H1 (cell line): ENCODE measurements around the gene ADRA2C. TPM values are rescaled to one million over a fixed set of nuclear protein-coding genes. Genes with fewer than 3 reads are reported as not detected.

ENCODE experiments used
- CTCF ChIA-PET: fragments of 300-600 bp; sonication (Branson Sonifier 250); formaldehyde crosslinking; loops from one replicate; lab custom pipeline; 2021; ENCODE audit not compliant: partially characterized antibody; lab: Charles Lee
- POLR2A ChIA-PET: fragments of 300-600 bp; sonication (Branson Sonifier 250); formaldehyde crosslinking; loops from one replicate; lab custom pipeline; 2021; ENCODE audit warnings: inconsistent platforms; ENCODE audit not compliant: partially characterized antibody; lab: Charles Lee
- DNase-seq, 2 experiments: peaks; one replicate each; pipeline versions ENCODE4 v3.0.0 to v3.0.0-alpha.2; 2010 to 2022; ENCODE audit warnings: low spot score in 2 of 2, low read depth in 1 of 2, mixed read lengths in 1 of 2
- FAIRE-seq: peaks from 2 replicates; lab custom pipeline; 2011; peaks lifted over from hg19 to GRCh38; lab: Jason Lieb, UNC
- H2AFZ ChIP-seq: 2 replicates; pipeline ENCODE4 v1.8.1; 2012; ENCODE audit warnings: low read length, inconsistent platforms
- H2AK5ac ChIP-seq: 2 replicates; pipeline ENCODE4 v1.6.1; 2013; ENCODE audit warnings: low read depth, low read length
- H2BK120ac ChIP-seq: replicated peaks from 2 replicates; pipeline ENCODE3; 2013; ENCODE audit warnings: low read depth, low read length, inconsistent platforms
- H2BK12ac ChIP-seq: 2 replicates; pipeline ENCODE4 v1.6.1; 2013; ENCODE audit warnings: low read depth, low read length
- H2BK15ac ChIP-seq: 2 replicates; pipeline ENCODE4 v1.6.1; 2013; ENCODE audit warnings: low read length
- H2BK20ac ChIP-seq: 2 replicates; pipeline ENCODE4 v1.6.1; 2013; ENCODE audit warnings: low read length
- H2BK5ac ChIP-seq: 2 replicates; pipeline ENCODE4 v1.6.1; 2013; ENCODE audit warnings: low read depth, low read length
- H3K14ac ChIP-seq: 2 replicates; pipeline ENCODE4 v1.6.1; 2013; ENCODE audit warnings: inconsistent platforms; ENCODE audit not compliant: insufficient read length
- H3K18ac ChIP-seq: 2 replicates; pipeline ENCODE4 v1.6.1; 2013; ENCODE audit warnings: low read length; ENCODE audit errors: extremely low read depth
- H3K23ac ChIP-seq: 2 replicates; pipeline ENCODE4 v1.6.1; 2013; ENCODE audit warnings: inconsistent platforms; ENCODE audit not compliant: insufficient read length
- H3K23me2 ChIP-seq: 2 replicates; pipeline ENCODE4 v1.6.1; 2013; ENCODE audit warnings: low read depth, low read length
- H3K27ac ChIP-seq: 2 replicates; pipeline ENCODE4 v1.6.1; 2011; ENCODE audit warnings: low read depth, low read length, inconsistent platforms
- H3K27me3 ChIP-seq, 4 experiments: replicated peaks in 1 of 4; 1 replicate in 1 of 4; 2 replicates in 3 of 4; pipeline versions ENCODE4 v1.6.1 to v1.8.1; 2011 to 2013; ENCODE audit warnings: low read length in 3 of 4, mild to moderate bottlenecking in 3 of 4, inconsistent platforms in 2 of 4, mixed read lengths in 2 of 4, moderate library complexity in 1 of 4; ENCODE audit not compliant: control insufficient read depth in 3 of 4, insufficient read depth in 3 of 4; ENCODE audit errors: extremely low read depth in 1 of 4
- H3K36me3 ChIP-seq, 4 experiments: 2 replicates each; pipeline versions ENCODE4 v1.6.1 to v1.8.1; 2011 to 2013; ENCODE audit warnings: mild to moderate bottlenecking in 4 of 4, low read length in 3 of 4, moderate library complexity in 2 of 4, control low read depth in 1 of 4, inconsistent platforms in 1 of 4; ENCODE audit not compliant: insufficient read depth in 4 of 4, control insufficient read depth in 2 of 4
- H3K4ac ChIP-seq: replicated peaks from 2 replicates; pipeline ENCODE3; 2013; ENCODE audit warnings: low read length, low read depth, mixed read lengths, inconsistent platforms; ENCODE audit not compliant: insufficient read length
- H3K4me1 ChIP-seq, 4 experiments: replicated peaks in 1 of 4; 1 replicate in 1 of 4; 2 replicates in 3 of 4; pipeline versions ENCODE4 v1.6.1 to v1.8.1; 2011 to 2013; ENCODE audit warnings: low read length in 3 of 4, inconsistent platforms in 2 of 4, mixed read lengths in 1 of 4; ENCODE audit not compliant: insufficient read depth in 4 of 4, control insufficient read depth in 3 of 4
- H3K4me2 ChIP-seq, 2 experiments: 2 replicates each; pipeline versions ENCODE4 v1.6.1 to v1.8.1; 2011 to 2013; ENCODE audit warnings: low read depth in 2 of 2, low read length in 2 of 2, control low read depth in 1 of 2, inconsistent platforms in 1 of 2, mild to moderate bottlenecking in 1 of 2; ENCODE audit not compliant: insufficient read depth in 1 of 2
- H3K4me3 ChIP-seq, 4 experiments: fragments of 200-600, 300-600 bp in 1 of 4; sonication (generic), shearing (Covaris generic), sonication (Bioruptor Twin) in 1 of 4; 2 replicates each; pipeline versions ENCODE4 v1.5.1 to v1.8.1; 2011 to 2016; ENCODE audit warnings: low read length in 4 of 4, low read depth in 3 of 4, control low read depth in 2 of 4, inconsistent platforms in 2 of 4, mild to moderate bottlenecking in 2 of 4, mixed read lengths in 1 of 4, moderate library complexity in 1 of 4; ENCODE audit not compliant: insufficient read depth in 2 of 4; ENCODE audit errors: extremely low read depth in 1 of 4
- H3K56ac ChIP-seq: replicated peaks from 2 replicates; pipeline ENCODE3; 2013; ENCODE audit warnings: low read depth, mild to moderate bottlenecking, mixed read lengths, low read length, inconsistent platforms; ENCODE audit not compliant: insufficient read length
- H3K79me1 ChIP-seq: 2 replicates; pipeline ENCODE4 v1.6.1; 2013; ENCODE audit warnings: low read depth, low read length, control low read depth
- H3K79me2 ChIP-seq, 2 experiments: 2 replicates each; pipeline versions ENCODE4 v1.6.1 to v1.8.1; 2012 to 2013; ENCODE audit warnings: low read length in 2 of 2, mild to moderate bottlenecking in 2 of 2, inconsistent platforms in 1 of 2; ENCODE audit not compliant: insufficient read depth in 2 of 2, control insufficient read depth in 1 of 2
- H3K9ac ChIP-seq, 4 experiments: replicated peaks in 1 of 4; 1 replicate in 1 of 4; 2 replicates in 3 of 4; pipeline versions ENCODE4 v1.6.1 to v1.8.1; 2011 to 2013; ENCODE audit warnings: low read depth in 3 of 4, low read length in 3 of 4, control low read depth in 2 of 4, mild to moderate bottlenecking in 2 of 4, moderate library complexity in 2 of 4, inconsistent platforms in 1 of 4; ENCODE audit errors: extremely low read depth in 1 of 4
- H3K9me3 ChIP-seq, 2 experiments: 2 replicates each; pipeline versions ENCODE4 v1.6.1 to v1.8.1; 2012 to 2013; ENCODE audit warnings: mild to moderate bottlenecking in 2 of 2, moderate library complexity in 2 of 2, control low read depth in 1 of 2, inconsistent platforms in 1 of 2, low read depth in 1 of 2, low read length in 1 of 2, mixed read lengths in 1 of 2; ENCODE audit not compliant: insufficient read depth in 2 of 2
- H4K20me1 ChIP-seq, 2 experiments: replicated peaks in 1 of 2; 2 replicates each; pipeline versions ENCODE3 to v1.8.1; 2011 to 2013; ENCODE audit warnings: inconsistent platforms in 2 of 2, low read length in 2 of 2, mild to moderate bottlenecking in 1 of 2; ENCODE audit not compliant: insufficient read depth in 2 of 2, control insufficient read depth in 1 of 2
- H4K5ac ChIP-seq: 2 replicates; pipeline ENCODE4 v1.6.1; 2013; ENCODE audit warnings: low read length, low read depth, mixed read lengths, inconsistent platforms; ENCODE audit not compliant: insufficient read length
- H4K8ac ChIP-seq: 2 replicates; pipeline ENCODE4 v1.8.0; 2013; ENCODE audit warnings: mild to moderate bottlenecking, moderate library complexity, low read length, inconsistent platforms; ENCODE audit not compliant: insufficient read depth; ENCODE audit errors: extremely low read depth
- H4K91ac ChIP-seq: replicated peaks from 2 replicates; pipeline ENCODE3; 2013; ENCODE audit warnings: low read length, mixed read lengths, inconsistent platforms; ENCODE audit not compliant: insufficient read length
- GABPA ChIP-seq: IDR thresholded peaks from 2 replicates; pipeline ENCODE4 v1.6.1; 2011; ENCODE audit warnings: mild to moderate bottlenecking, low read length, moderate library complexity, borderline replicate concordance; ENCODE audit not compliant: insufficient read depth
- JUN ChIP-seq: IDR thresholded peaks from 2 replicates; pipeline ENCODE4 v1.6.1; 2011; ENCODE audit warnings: low read depth, mild to moderate bottlenecking, improper control_type of control experiment, low read length
- RBBP5 ChIP-seq: IDR thresholded peaks from 2 replicates; pipeline ENCODE4 v1.7.1; 2012; ENCODE audit warnings: low read depth, mild to moderate bottlenecking, inconsistent platforms, low read length, moderate library complexity, borderline replicate concordance
- RXRA ChIP-seq: IDR thresholded peaks from 2 replicates; pipeline ENCODE4 v1.6.1; 2011; ENCODE audit warnings: low read depth, mild to moderate bottlenecking, low read length, moderate library complexity; ENCODE audit not compliant: insufficient read depth
- SIRT6 ChIP-seq: IDR thresholded peaks from one replicate; pipeline ENCODE4 v1.7.1; 2012; ENCODE audit warnings: low read length, inconsistent platforms
- SIX5 ChIP-seq: IDR thresholded peaks from 2 replicates; pipeline ENCODE4 v1.6.1; 2011; ENCODE audit warnings: mild to moderate bottlenecking, low read depth, low read length
- TEAD4 ChIP-seq: IDR thresholded peaks from 2 replicates; pipeline ENCODE4 v1.6.1; 2012; ENCODE audit warnings: low read depth, low read length, inconsistent platforms, mixed read lengths
- YY1 ChIP-seq: IDR thresholded peaks from 2 replicates; pipeline ENCODE4 v1.6.1; 2011; ENCODE audit warnings: low read depth, mild to moderate bottlenecking, low read length
- WGBS, 2 experiments: shearing (Covaris generic) in 1 of 2; methylation state at CpG; one replicate each; pipeline versions ENCODE4 v1.1.6 to v1.1.7; 2013 to 2015; ENCODE audit warnings: low lambda C conversion rate in 2 of 2, mixed read lengths in 2 of 2, inconsistent platforms in 1 of 2, low coverage in 1 of 2, missing lambda C conversion rate in 1 of 2; ENCODE audit not compliant: insufficient replicate concordance in 2 of 2, insufficient coverage in 1 of 2, insufficient read length in 1 of 2; ENCODE audit errors: extremely low coverage in 1 of 2, missing lambda C conversion rate in 1 of 2; 5-methylcytosine and 5-hydroxymethylcytosine counted together
- polyA plus RNA-seq, 7 experiments: library from polyadenylated mRNA; depleted of rRNA in 3 of 7; stranded (reverse) in 5 of 7; unstranded in 2 of 7; fragments of >200 nt in 5 of 7; fragments of 200-250 nt in 2 of 7; gene quantifications; 1 replicate in 5 of 7; 2 replicates in 1 of 7; 4 replicates in 1 of 7; pipeline versions ENCODE4 v1.2.1 to v1.2.3, GENCODE V29; 2011 to 2013; ENCODE audit warnings: missing spikeins in 2 of 7, mixed read lengths in 2 of 7
- total RNA-seq: library from RNA; stranded (reverse); fragmentation: NEBNext Ultra II Directional; extraction: Animal tissue kit (Norgen Biotek cat#: 25700); gene quantifications from 2 replicates; pipeline ENCODE4 v1.2.1, GENCODE V29; 2021

The ADRA2C gene
- total and polyA plus RNA-seq, 2 of the 8 experiments (the other 6 are each of a cell fraction or from before 2014, with no cell fraction given): 14.6 to 14.8 TPM

- POLR2A ChIA-PET: no interaction called here
Observed at GRCh38 chr4:3771939-3772495, 5.8 kb downstream of the ADRA2C start.

More at GRCh38 chr4:3771939-3772495, 5.8 kb downstream of the ADRA2C start:
- no peak overlapping the region for H3K9ac ChIP-seq
- no peak overlapping the region for H3K18ac ChIP-seq
- no peak overlapping the region for H3K23ac ChIP-seq
- H3K4ac ChIP-seq: no peak overlapping the region
- H2BK120ac ChIP-seq: no peak overlapping the region
- no peak overlapping the region for H2BK20ac ChIP-seq
- H3K27me3 ChIP-seq: peaks cover under 1 to 19% (median 9%) of the 10 kb centered on the region in 4 experiments; a peak in 6 of 7 replicates
- no peak overlapping the region for H3K56ac ChIP-seq
- H3K4me3 ChIP-seq: no peak overlapping the region
- H3K4me2 ChIP-seq: no peak overlapping the region
- TF ChIP-seq GABPA (no peak), RXRA (no peak), SIX5 (no peak), YY1 (no peak), TEAD4 (no peak), JUN (no peak), SIRT6 (no peak), RBBP5 (no peak)
- TF ChIP-seq, all 59 proteins: peak for 0
- Histone ChIP-seq H4K8ac (peak overlapping the region; percentile 44; the same call in 1 of the 2 replicates), H3K27ac (no peak overlapping the region), H2BK5ac (no peak overlapping the region), H3K4me1 (peaks cover 0 to 6% (median 3%) of the 10 kb centered on the region in 4 experiments; a peak in 4 of 7 replicates), H2AFZ (no peak overlapping the region), H3K14ac (no peak overlapping the region), H2BK12ac (no peak overlapping the region), H4K20me1 (peaks cover 0 to 5% of the 10 kb centered on the region in 2 experiments), H2BK15ac (no peak overlapping the region), H4K91ac (no peak overlapping the region), H3K79me2 (no peaks in the 10 kb centered on the region), H3K79me1 (no peaks in the 10 kb centered on the region), H3K36me3 (no peaks in the 10 kb centered on the region), H4K5ac (no peak overlapping the region), H3K9me3 (no peaks in the 10 kb centered on the region), H3K23me2 (no peaks in the 10 kb centered on the region), H2AK5ac (no peak overlapping the region)
- WGBS, 2 experiments: 90% methylated on average over 12 of the region's 24 CpGs; no CpG with 5 or more reads in 1 of the 2 experiments
- CTCF ChIA-PET: interaction anchor here (1.0 to 12.1 kb wide), 5 partner anchors 13 to 284 kb away, joined by 3 to 110 read pairs (median 11); no protein-coding TSS in a partner anchor
- FAIRE-seq: no peak
- no peak for DNase-seq
